HCT116 (cell line): ENCODE results near the gene CEP41. TPM values are rescaled to one million over a fixed set of nuclear protein-coding genes. Genes with fewer than 3 reads are reported as not detected.

ENCODE experiments used
- ATAC-seq: fragments of 200-7000 bp; cut with Tn5 transposase; 2 replicates; pipeline ENCODE4 v1.9.1; 2020; ENCODE audit warnings: mild to moderate bottlenecking, moderate library complexity
- BruUV-seq: library from RNA; stranded (reverse); fragments of 400-500 nt; replicated peaks from 2 replicates; lab custom pipeline; 2021; lab: Mats Ljungman, UMichigan
- CTCF ChIA-PET: fragments of 300-600 bp; sonication (Branson Sonifier 250); formaldehyde crosslinking; loops from one replicate; lab custom pipeline; 2021; ENCODE audit warnings: antibody characterized with exemption; lab: Charles Lee
- POLR2A ChIA-PET: fragments of 300-600, 350-600 bp; sonication (Branson Sonifier 250); formaldehyde crosslinking; loops from one replicate; lab custom pipeline; 2021; ENCODE audit warnings: antibody characterized with exemption; lab: Charles Lee
- RAD21 ChIA-PET, 2 experiments: fragments of 300-600 bp; sonication (Branson Sonifier 250); formaldehyde crosslinking; loops; one replicate each; lab custom pipeline; 2023; ENCODE audit warnings: low total read pairs in 2 of 2; ENCODE audit not compliant: uncharacterized antibody in 2 of 2, unreplicated experiment in 2 of 2, low non-redundant PET in 1 of 2; lab: Charles Lee
- DNase-seq: peaks from one replicate; pipeline ENCODE4 v3.0.0-alpha.2; 2010; ENCODE audit warnings: low read depth, low spot score
- H2AFZ ChIP-seq: fragments of 200-600 bp; shearing (Covaris generic), sonication (generic); 2 replicates; pipeline ENCODE4 v1.6.1; 2017; ENCODE audit warnings: low read depth, mixed run types, mixed read lengths, antibody characterized with exemption, low read length; ENCODE audit not compliant: poor library complexity, severe bottlenecking
- H3K27ac ChIP-seq: 2 replicates; pipeline ENCODE4 v1.5.1; 2012; ENCODE audit warnings: low read depth, low read length
- H3K27me3 ChIP-seq: fragments of 200-600 bp; sonication (generic); 2 replicates; pipeline ENCODE4 v1.6.1; 2016; ENCODE audit warnings: mixed run types, low read length, mixed read lengths; ENCODE audit not compliant: insufficient read depth
- H3K36me3 ChIP-seq, 2 experiments: fragments of 200-500 bp in 1 of 2; fragments of 200-600 bp in 1 of 2; sonication (Bioruptor generic) in 1 of 2; sonication (generic) in 1 of 2; 2 replicates each; pipeline versions ENCODE4 v1.5.1 to v1.6.1; 2014 to 2016; ENCODE audit warnings: low read length in 2 of 2, inconsistent platforms in 1 of 2, mixed read lengths in 1 of 2, mixed run types in 1 of 2; ENCODE audit not compliant: insufficient read depth in 2 of 2, control insufficient read depth in 1 of 2
- H3K4me1 ChIP-seq, 2 experiments: fragments of 200-600 bp in 1 of 2; sonication (generic) in 1 of 2; 2 replicates each; pipeline versions ENCODE4 v1.5.1 to v1.6.1; 2012 to 2017; ENCODE audit warnings: low read length in 2 of 2, inconsistent platforms in 1 of 2, mild to moderate bottlenecking in 1 of 2, mixed read lengths in 1 of 2, mixed run types in 1 of 2, moderate library complexity in 1 of 2; ENCODE audit not compliant: insufficient read depth in 2 of 2, control insufficient read depth in 1 of 2
- H3K4me2 ChIP-seq: fragments of 200-600 bp; sonication (generic); 2 replicates; pipeline ENCODE4 v1.6.1; 2017; ENCODE audit warnings: mixed run types, low read length, mixed read lengths
- H3K4me3 ChIP-seq, 2 experiments: fragments of 200-600 bp in 1 of 2; sonication (generic) in 1 of 2; replicated peaks in 1 of 2; 2 replicates each; pipeline ENCODE4 v1.5.1; 2011 to 2016; ENCODE audit warnings: low read length in 2 of 2, control low read depth in 1 of 2, low read depth in 1 of 2, mild to moderate bottlenecking in 1 of 2, mixed read lengths in 1 of 2, mixed run types in 1 of 2
- H3K79me2 ChIP-seq: fragments of 200-600 bp; sonication (generic); 2 replicates; pipeline ENCODE4 v1.6.1; 2017; ENCODE audit warnings: mild to moderate bottlenecking, mixed run types, low read length, moderate library complexity, mixed read lengths; ENCODE audit not compliant: insufficient read depth
- H3K9ac ChIP-seq: fragments of 200-600 bp; sonication (generic); 2 replicates; pipeline ENCODE4 v1.6.1; 2016; ENCODE audit warnings: low read length, mixed read lengths
- H3K9me2 ChIP-seq: fragments of 200-600 bp; sonication (generic), shearing (Covaris generic); 2 replicates; pipeline ENCODE4 v1.6.1; 2017; ENCODE audit warnings: mixed run types, mild to moderate bottlenecking, moderate library complexity; ENCODE audit not compliant: insufficient read depth
- H3K9me3 ChIP-seq, 2 experiments: fragments of 200-500 bp in 1 of 2; fragments of 200-600 bp in 1 of 2; sonication (Bioruptor generic) in 1 of 2; sonication (generic) in 1 of 2; 2 replicates each; pipeline ENCODE4 v1.6.1; 2014 to 2017; ENCODE audit warnings: low read length in 2 of 2, mixed read lengths in 2 of 2, inconsistent platforms in 1 of 2, low read depth in 1 of 2, mild to moderate bottlenecking in 1 of 2, mixed run types in 1 of 2, moderate library complexity in 1 of 2; ENCODE audit not compliant: control insufficient read depth in 1 of 2, insufficient read depth in 1 of 2
- H4K20me1 ChIP-seq: fragments of 200-600 bp; sonication (generic), shearing (Covaris generic); 2 replicates; pipeline ENCODE4 v1.6.1; 2017; ENCODE audit warnings: mixed run types, mild to moderate bottlenecking, moderate library complexity; ENCODE audit not compliant: insufficient read depth
- CBX3 ChIP-seq: IDR thresholded peaks from 2 replicates; pipeline ENCODE4 v1.6.1; 2012; ENCODE audit warnings: low read depth
- CEBPB ChIP-seq: IDR thresholded peaks from 2 replicates; pipeline ENCODE4 v1.6.1; 2012; ENCODE audit warnings: low read depth
- EGR1 ChIP-seq: IDR thresholded peaks from 2 replicates; pipeline ENCODE4 v1.6.1; 2012; ENCODE audit warnings: low read depth
- ELF1 ChIP-seq: IDR thresholded peaks from 2 replicates; pipeline ENCODE4 v1.6.1; 2012; ENCODE audit warnings: low read depth, borderline replicate concordance
- EZH2 ChIP-seq: fragments of 200-600 bp; sonication (generic); IDR thresholded peaks from 2 replicates; pipeline ENCODE4 v1.6.1; 2017; ENCODE audit warnings: antibody characterized with exemption, mixed run types
- EZH2phosphoT487 ChIP-seq: fragments of 200-600 bp; IDR thresholded peaks from 2 replicates; pipeline ENCODE4 v1.6.1; 2018; ENCODE audit warnings: antibody characterized with exemption, borderline replicate concordance
- FOSL1 ChIP-seq: IDR thresholded peaks from 2 replicates; pipeline ENCODE4 v1.6.1; 2012; ENCODE audit warnings: low read depth
- MAX ChIP-seq: IDR thresholded peaks from 2 replicates; pipeline ENCODE4 v1.6.1; 2012
- POLR2A ChIP-seq: IDR thresholded peaks from 2 replicates; pipeline ENCODE4 v1.7.0; 2011; ENCODE audit warnings: borderline replicate concordance; ENCODE audit not compliant: insufficient read depth, insufficient read length; ENCODE audit errors: extremely low read depth
- REST ChIP-seq: IDR thresholded peaks from 2 replicates; pipeline ENCODE4 v1.6.1; 2012; ENCODE audit warnings: low read depth
- SIN3A ChIP-seq: IDR thresholded peaks from 2 replicates; pipeline ENCODE4 v1.6.1; 2012; ENCODE audit warnings: low read depth
- SP1 ChIP-seq: IDR thresholded peaks from 2 replicates; pipeline ENCODE4 v1.6.1; 2012; ENCODE audit warnings: low read depth
- TCF7L2 ChIP-seq: IDR thresholded peaks from 2 replicates; pipeline ENCODE4 v1.7.0; 2011; ENCODE audit warnings: borderline replicate concordance, inconsistent platforms; ENCODE audit not compliant: insufficient read depth, insufficient read length; ENCODE audit errors: extremely low read depth
- ZBTB33 ChIP-seq: IDR thresholded peaks from 2 replicates; pipeline ENCODE4 v1.6.1; 2011; ENCODE audit warnings: mild to moderate bottlenecking, low read length, moderate library complexity; ENCODE audit not compliant: insufficient replicate concordance; ENCODE audit errors: extremely low read depth
- ZFX ChIP-seq: fragments of 450-650 bp; IDR thresholded peaks from 2 replicates; pipeline ENCODE4 v1.6.1; 2017
- intact Hi-C: fragments of 100-400 bp; cut with micrococcal nuclease; formaldehyde crosslinking; loops from 2 replicates; pipeline ENCODE4 v1.10.0; 2022
- total RNA-seq: library from RNA; stranded (reverse); gene quantifications from one replicate; pipeline ENCODE4 v1.2.1, GENCODE V29; 2021; ENCODE audit not compliant: unreplicated experiment

Gene CEP41
- total RNA-seq, 1 experiment from 2014 or later = 13.6 TPM

GRCh38 chr7:130350945-130351790 is 89.6 kb downstream of the CEP41 start:
- Histone ChIP-seq H3K9ac (no peak overlapping the region), H2AFZ (no peak overlapping the region), H3K4me3 (no peak overlapping the region), H3K9me2 (no peaks in the 10 kb centered on the region), H3K4me1 (peaks cover 15 to 26% of the 10 kb centered on the region in 2 experiments), H3K36me3 (no peaks in the 10 kb centered on the region), H3K9me3 (no peaks in the 10 kb centered on the region), H4K20me1 (no peaks in the 10 kb centered on the region), H3K27me3 (no peaks in the 10 kb centered on the region), H3K4me2 (no peak overlapping the region), H3K79me2 (no peaks in the 10 kb centered on the region), H3K27ac (no peak overlapping the region)
- BruUV-seq = no TSS peak
- no peak for DNase-seq
- POLR2A ChIA-PET = no interaction called here
- no peak for TF ChIP-seq CEBPB
- TF ChIP-seq FOSL1 = no peak
- TF ChIP-seq EZH2 = no peak
- TF ChIP-seq EGR1 = no peak
- no peak for TF ChIP-seq ZBTB33
- no peak for TF ChIP-seq REST
- TF ChIP-seq CBX3 = no peak
- TF ChIP-seq ZFX = no peak
- TF ChIP-seq ELF1 = no peak
- no peak for TF ChIP-seq EZH2phosphoT487
- no peak for TF ChIP-seq POLR2A
- TF ChIP-seq TCF7L2 = no peak
- no peak for TF ChIP-seq MAX
- no peak for TF ChIP-seq SP1
- no peak for TF ChIP-seq SIN3A
- RAD21 ChIA-PET = no interaction called here
- ATAC-seq = no peak
- intact Hi-C loops = no loop called here
- CTCF ChIA-PET = no interaction called here
